Ascending aorta (tissue), 2 donors: ENCODE measurements around the gene CDC5L. TPM values are rescaled to one million over a fixed set of nuclear protein-coding genes. Genes with fewer than 3 reads are reported as not detected.

ENCODE experiments used
- DNase-seq, 2 donors: peaks; one replicate each; pipeline ENCODE4 v3.0.0-alpha.2; 2019; ENCODE audit warnings: low spot score in 2 of 2
- H3K27ac ChIP-seq, 2 donors: fragments of 200-600 bp; sonication (generic); one replicate each; pipeline ENCODE4 v1.5.1; 2016 to 2017; ENCODE audit warnings: mild to moderate bottlenecking in 1 of 2
- H3K27me3 ChIP-seq: fragments of 200-600 bp; sonication (generic); one replicate; pipeline ENCODE4 v1.5.1; 2017
- H3K36me3 ChIP-seq, 2 donors: fragments of 200-600 bp; sonication (generic); one replicate each; pipeline ENCODE4 v1.5.1; 2016
- H3K4me1 ChIP-seq, 2 donors: fragments of 200-600 bp; sonication (generic); one replicate each; pipeline ENCODE4 v1.5.1; 2016 to 2017; ENCODE audit warnings: mild to moderate bottlenecking in 1 of 2
- H3K4me3 ChIP-seq, 2 donors: fragments of 200-600 bp; sonication (generic); one replicate each; pipeline ENCODE4 v1.5.1; 2016 to 2017; ENCODE audit warnings: mild to moderate bottlenecking in 1 of 2
- H3K9me3 ChIP-seq, 2 donors: fragments of 200-600 bp; sonication (generic); one replicate each; pipeline ENCODE4 v1.5.1; 2016
- CTCF ChIP-seq, 3 experiments: fragments of 200-600 bp in 2 of 3; fragments of 450-650 bp in 1 of 3; sonication (generic) in 2 of 3; IDR thresholded peaks; one replicate each; pipeline ENCODE4 v1.5.1; 2016 to 2019; ENCODE audit warnings: antibody characterized with exemption in 3 of 3, mild to moderate bottlenecking in 1 of 3, moderate library complexity in 1 of 3
- intact Hi-C: fragments of 100-400 bp; cut with DNase I; formaldehyde crosslinking; loops from one replicate; pipeline ENCODE4 v1.15.1; 2023
- total RNA-seq: library from RNA; depleted of rRNA; stranded (reverse); fragments of >200 nt; gene quantifications from one replicate; pipeline ENCODE4 v1.1.0, GENCODE V29; 2016

CDC5L gene
- total RNA-seq, 1 donor from 2014 or later: 10.9 TPM

- H3K27me3 ChIP-seq: no peaks in the 10 kb centered on the region
- no peak for DNase-seq
- H3K4me3 ChIP-seq: no peak overlapping the region
- no peak overlapping the region for H3K27ac ChIP-seq
- H3K9me3 ChIP-seq: no peaks in the 10 kb centered on the region
- no peak for TF ChIP-seq CTCF (IDR thresholded peaks at IDR 0.05)
- intact Hi-C loops: no loop called here
- H3K36me3 ChIP-seq: no peaks in the 10 kb centered on the region
- H3K4me1 ChIP-seq: no peaks in the 10 kb centered on the region
Observed at GRCh38 chr6:44464527-44465310, 77.2 kb downstream of the CDC5L start.

- no peak overlapping the region for H3K4me3 ChIP-seq
- no peak for DNase-seq
- H3K36me3 ChIP-seq: no peaks in the 10 kb centered on the region
- intact Hi-C loops: no loop called here
- H3K27ac ChIP-seq: no peak overlapping the region
- no peak for TF ChIP-seq CTCF (IDR thresholded peaks at IDR 0.05)
- no peaks in the 10 kb centered on the region for H3K27me3 ChIP-seq
- H3K9me3 ChIP-seq: no peaks in the 10 kb centered on the region
- H3K4me1 ChIP-seq: no peaks in the 10 kb centered on the region
Observed at GRCh38 chr6:44466955-44467354, 79.4 kb downstream of the CDC5L start.

GRCh38 chr6:44468835-44469234, 81.3 kb downstream of the CDC5L start:
- Histone ChIP-seq H3K27me3 (no peaks in the 10 kb centered on the region), H3K36me3 (no peaks in the 10 kb centered on the region), H3K9me3 (no peaks in the 10 kb centered on the region), H3K27ac (no peak overlapping the region), H3K4me3 (no peak overlapping the region), H3K4me1 (no peaks in the 10 kb centered on the region)
- no peak for TF ChIP-seq CTCF (IDR thresholded peaks at IDR 0.05)
- intact Hi-C loops: no loop called here
- no peak for DNase-seq

- intact Hi-C loops: loop anchor here (10.0 kb wide), 1 partner anchor 175 kb away; no protein-coding TSS in a partner anchor
- no peak for DNase-seq
- H3K4me1 ChIP-seq: no peaks in the 10 kb centered on the region
- no peak overlapping the region for H3K4me3 ChIP-seq
- H3K36me3 ChIP-seq: no peaks in the 10 kb centered on the region
- TF ChIP-seq CTCF (IDR thresholded peaks at IDR 0.05): no peak
- no peak overlapping the region for H3K27ac ChIP-seq
- H3K27me3 ChIP-seq: no peaks in the 10 kb centered on the region
- no peaks in the 10 kb centered on the region for H3K9me3 ChIP-seq
Observed at GRCh38 chr6:44470115-44470464, 82.6 kb downstream of the CDC5L start.

GRCh38 chr6:44470746-44471145, 83.2 kb downstream of the CDC5L start:
- no peak for DNase-seq
- Histone ChIP-seq H3K9me3 (no peaks in the 10 kb centered on the region), H3K4me3 (no peak overlapping the region), H3K4me1 (no peaks in the 10 kb centered on the region), H3K27ac (no peak overlapping the region), H3K27me3 (no peaks in the 10 kb centered on the region), H3K36me3 (no peaks in the 10 kb centered on the region)
- no peak for TF ChIP-seq CTCF (IDR thresholded peaks at IDR 0.05)
- intact Hi-C loops: loop anchor here (10.0 kb wide), 1 partner anchor 174 kb away; no protein-coding TSS in a partner anchor
